Panc1 (cell line): ENCODE results near the gene ARHGAP6. TPM values are rescaled to one million over a fixed set of nuclear protein-coding genes. Genes with fewer than 3 reads are reported as not detected.

Source experiments
- ATAC-seq: fragments of 200-7000 bp; cut with Tn5 transposase; 2 replicates; pipeline ENCODE4 v1.9.1; 2020; ENCODE audit warnings: mild to moderate bottlenecking, moderate library complexity
- BruUV-seq: library from RNA; stranded (reverse); fragments of 400-500 nt; replicated peaks from 2 replicates; lab custom pipeline; 2021; lab: Mats Ljungman, UMichigan
- CTCF ChIA-PET: fragments of 300-600 bp; sonication (Branson Sonifier 250); formaldehyde crosslinking; loops from one replicate; lab custom pipeline; 2022; ENCODE audit warnings: antibody characterized with exemption; lab: Charles Lee
- POLR2A ChIA-PET: fragments of 300-600 bp; sonication (Branson Sonifier 250); formaldehyde crosslinking; loops from one replicate; lab custom pipeline; 2022; ENCODE audit warnings: antibody characterized with exemption; lab: Charles Lee
- DNase-seq: peaks from one replicate; pipeline ENCODE4 v3.0.0-alpha.2; 2010; ENCODE audit warnings: low read depth, low spot score
- H3K27ac ChIP-seq: 2 replicates; pipeline ENCODE4 v1.5.1; 2011; ENCODE audit warnings: mild to moderate bottlenecking, low read length, inconsistent platforms
- H3K27me3 ChIP-seq: fragments of 200-500 bp; sonication (Bioruptor generic); 2 replicates; pipeline ENCODE4 v1.6.0; 2014; ENCODE audit warnings: low read length, inconsistent platforms; ENCODE audit not compliant: control insufficient read depth, insufficient read depth
- H3K36me3 ChIP-seq: fragments of 200-500 bp; sonication (Bioruptor generic); 2 replicates; pipeline ENCODE4 v1.5.1; 2014; ENCODE audit warnings: inconsistent platforms, mild to moderate bottlenecking, low read length, moderate library complexity; ENCODE audit not compliant: control insufficient read depth, insufficient read depth
- H3K4me1 ChIP-seq: 2 replicates; pipeline ENCODE4 v1.5.1; 2011; ENCODE audit warnings: inconsistent platforms, mild to moderate bottlenecking, low read length, moderate library complexity; ENCODE audit not compliant: control insufficient read depth, insufficient read depth
- H3K4me3 ChIP-seq, 2 experiments: 2 replicates each; pipeline ENCODE4 v1.5.1; 2011 to 2012; ENCODE audit warnings: low read depth in 2 of 2, low read length in 2 of 2, mild to moderate bottlenecking in 2 of 2, inconsistent platforms in 1 of 2, moderate library complexity in 1 of 2
- H3K9me3 ChIP-seq: fragments of 200-500 bp; sonication (Bioruptor generic); 2 replicates; pipeline ENCODE4 v1.5.1; 2014; ENCODE audit warnings: low read depth, mild to moderate bottlenecking, inconsistent platforms, low read length, moderate library complexity; ENCODE audit not compliant: control insufficient read depth, insufficient read depth
- CTCF ChIP-seq: fragments of 450-650 bp; IDR thresholded peaks from 2 replicates; pipeline ENCODE4 v1.5.1; 2017; ENCODE audit warnings: mild to moderate bottlenecking
- POLR2AphosphoS5 ChIP-seq: IDR thresholded peaks from 2 replicates; pipeline ENCODE4 v1.6.1; 2012; ENCODE audit warnings: mild to moderate bottlenecking, low read depth, low read length, moderate library complexity
- REST ChIP-seq, 2 experiments: IDR thresholded peaks; 2 replicates each; pipeline ENCODE4 v1.6.1; 2011 to 2012; ENCODE audit warnings: low read depth in 2 of 2, control low read depth in 1 of 2, low read length in 1 of 2, mild to moderate bottlenecking in 1 of 2, moderate library complexity in 1 of 2; ENCODE audit not compliant: insufficient read depth in 1 of 2
- SIN3A ChIP-seq: IDR thresholded peaks from 2 replicates; pipeline ENCODE4 v1.6.1; 2012; ENCODE audit warnings: low read depth, mild to moderate bottlenecking, low read length, moderate library complexity, borderline replicate concordance; ENCODE audit not compliant: insufficient read depth
- TCF7L2 ChIP-seq: IDR thresholded peaks from 2 replicates; pipeline ENCODE4 v1.6.1; 2011; ENCODE audit warnings: mild to moderate bottlenecking, low read depth, low read length, inconsistent platforms
- in situ Hi-C: cut with HindIII; loops from 2 replicates; pipeline ENCODE4 v1.10.0; 2016; ENCODE audit warnings: low sequenced_read_pairs, low pct_unique_long_range_greater_than_20kb
- intact Hi-C: fragments of 100-400 bp; cut with micrococcal nuclease; formaldehyde crosslinking; loops from one replicate; pipeline ENCODE4 v1.10.0; 2022; ENCODE audit not compliant: unreplicated experiment
- total RNA-seq: library from RNA; stranded (reverse); gene quantifications from one replicate; pipeline ENCODE4 v1.2.1, GENCODE V29; 2021; ENCODE audit not compliant: unreplicated experiment

ARHGAP6 gene
- total RNA-seq, 1 experiment from 2014 or later, result 0.13 TPM

GRCh38 chrX:11509786-11510185, 155.9 kb downstream of the ARHGAP6 start:
- CTCF ChIA-PET, result no interaction called here
- no peak for ATAC-seq

GRCh38 chrX:11504234-11504633, 161.5 kb downstream of the ARHGAP6 start:
- no peaks in the 10 kb centered on the region for H3K36me3 ChIP-seq
- no peak overlapping the region for H3K4me3 ChIP-seq
- TF ChIP-seq POLR2AphosphoS5 (no peak), CTCF (no peak), TCF7L2 (no peak), SIN3A (no peak), REST (IDR thresholded peaks at IDR 0.05; ENCODE audit: insufficient read depth in 1 of 2, low read depth in 2 of 2, low read length in 1 of 2) (no peak)
- H3K9me3 ChIP-seq, result no peaks in the 10 kb centered on the region
- intact Hi-C loops (no loop called here), in situ Hi-C loops (no loop called here)
- CTCF ChIA-PET, result no interaction called here
- DNase-seq (no peak), ATAC-seq (no peak)
- POLR2A ChIA-PET, result no interaction called here
- H3K4me1 ChIP-seq, result no peaks in the 10 kb centered on the region
- no peaks in the 10 kb centered on the region for H3K27me3 ChIP-seq
- no peak overlapping the region for H3K27ac ChIP-seq
- no TSS peak for BruUV-seq

More at GRCh38 chrX:11509786-11510185, 155.9 kb downstream of the ARHGAP6 start:
- Histone ChIP-seq H3K36me3 (no peaks in the 10 kb centered on the region), H3K9me3 (no peaks in the 10 kb centered on the region), H3K27me3 (no peaks in the 10 kb centered on the region), H3K4me3 (no peak overlapping the region), H3K27ac (no peak overlapping the region), H3K4me1 (no peaks in the 10 kb centered on the region)
- no TSS peak for BruUV-seq
- POLR2A ChIA-PET, result no interaction called here
- TF ChIP-seq SIN3A (no peak), CTCF (no peak), TCF7L2 (no peak), REST (IDR thresholded peaks at IDR 0.05; ENCODE audit: insufficient read depth in 1 of 2, low read depth in 2 of 2, low read length in 1 of 2) (no peak), POLR2AphosphoS5 (no peak)
- intact Hi-C loops, result no loop called here
- DNase-seq, result no peak
- in situ Hi-C loops, result no loop called here
